ENCODE data around the gene KCND3. TPM values are rescaled to one million over a fixed set of nuclear protein-coding genes. Genes with fewer than 3 reads are reported as not detected.

Gene KCND3
- total RNA-seq, 4 donors from 2014 or later, result 7.4 to 20.4 (median 9.8) TPM

DNA sequence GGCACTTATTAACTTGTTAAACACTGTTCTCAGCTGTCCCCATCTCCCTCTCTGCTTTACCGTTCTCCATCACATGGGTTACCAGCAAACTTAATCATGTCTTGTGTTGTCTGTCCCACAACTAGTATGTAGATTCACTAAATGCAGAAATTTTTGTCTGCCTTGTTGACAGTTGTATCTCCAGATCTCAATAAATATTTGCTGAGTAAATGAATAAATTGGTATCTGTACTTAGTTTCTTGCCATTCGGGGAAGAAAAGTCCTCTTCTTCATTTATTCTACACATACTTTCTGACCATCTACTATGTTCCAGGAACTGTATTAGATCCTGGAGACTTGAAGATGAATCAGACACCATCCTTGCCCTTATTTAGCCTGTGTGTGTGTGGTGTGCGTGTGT, 97.9 kb downstream of the KCND3 start:
- no peak overlapping the region for H3K4me3 ChIP-seq (ENCODE audit: low read depth, poor library complexity, severe bottlenecking)
- intact Hi-C loops (cut with DNase I; ENCODE audit: low total_unique reads), result no loop called here
- TF ChIP-seq, protein P1, sequence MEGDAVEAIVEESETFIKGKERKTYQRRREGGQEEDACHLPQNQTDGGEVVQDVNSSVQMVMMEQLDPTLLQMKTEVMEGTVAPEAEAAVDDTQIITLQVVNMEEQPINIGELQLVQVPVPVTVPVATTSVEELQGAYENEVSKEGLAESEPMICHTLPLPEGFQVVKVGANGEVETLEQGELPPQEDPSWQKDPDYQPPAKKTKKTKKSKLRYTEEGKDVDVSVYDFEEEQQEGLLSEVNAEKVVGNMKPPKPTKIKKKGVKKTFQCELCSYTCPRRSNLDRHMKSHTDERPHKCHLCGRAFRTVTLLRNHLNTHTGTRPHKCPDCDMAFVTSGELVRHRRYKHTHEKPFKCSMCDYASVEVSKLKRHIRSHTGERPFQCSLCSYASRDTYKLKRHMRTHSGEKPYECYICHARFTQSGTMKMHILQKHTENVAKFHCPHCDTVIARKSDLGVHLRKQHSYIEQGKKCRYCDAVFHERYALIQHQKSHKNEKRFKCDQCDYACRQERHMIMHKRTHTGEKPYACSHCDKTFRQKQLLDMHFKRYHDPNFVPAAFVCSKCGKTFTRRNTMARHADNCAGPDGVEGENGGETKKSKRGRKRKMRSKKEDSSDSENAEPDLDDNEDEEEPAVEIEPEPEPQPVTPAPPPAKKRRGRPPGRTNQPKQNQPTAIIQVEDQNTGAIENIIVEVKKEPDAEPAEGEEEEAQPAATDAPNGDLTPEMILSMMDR (IDR thresholded peaks at IDR 0.05), result no peak
- TF ChIP-seq POLR2A (IDR thresholded peaks at IDR 0.05), result no peak
- no peak for DNase-seq (ENCODE audit: low spot score in 2 of 2)
- WGBS, 2 donors, result 72 to 81% methylated on average over 3 of the region's 3 CpGs

DNA sequence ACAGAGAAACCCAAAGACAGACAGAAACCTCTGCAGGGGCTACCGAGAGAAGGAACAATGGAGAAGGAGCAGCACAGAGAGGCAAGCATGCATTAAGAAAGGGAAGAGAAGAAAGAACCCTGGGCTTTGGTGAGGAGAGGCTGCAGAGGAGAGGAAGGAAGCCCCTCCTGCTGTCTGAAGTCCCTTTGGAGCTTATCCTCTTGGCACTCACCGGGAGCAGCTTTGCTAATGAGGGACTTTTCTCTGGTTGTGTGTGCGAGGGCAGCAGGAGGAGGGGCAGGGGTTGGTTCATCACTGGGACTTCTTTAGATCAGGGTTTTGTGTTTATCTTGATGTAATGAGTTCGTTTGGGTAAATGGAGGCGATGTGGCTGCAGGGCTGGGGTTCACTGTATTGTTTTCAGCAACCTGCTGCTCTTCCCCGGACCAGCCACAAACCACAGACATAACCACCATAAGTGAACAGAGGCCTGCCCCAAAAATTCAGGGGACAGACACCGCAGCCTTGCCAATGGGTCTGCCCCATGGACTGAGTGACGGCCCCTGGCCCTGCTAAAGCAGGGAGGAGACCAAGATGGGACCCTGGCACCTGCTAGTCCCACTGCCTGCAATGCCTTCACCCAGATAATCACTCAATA, 100.6 kb downstream of the KCND3 start:
- no peak overlapping the region for H3K4me3 ChIP-seq (ENCODE audit: low read depth, poor library complexity, severe bottlenecking)
- no peak for DNase-seq (ENCODE audit: low spot score in 2 of 2)
- WGBS, 2 donors, result 64 to 68% methylated on average over 8 of the region's 8 CpGs
- TF ChIP-seq, protein P1 (IDR thresholded peaks at IDR 0.05), result no peak
- no peak for TF ChIP-seq POLR2A (IDR thresholded peaks at IDR 0.05)
- intact Hi-C loops (cut with DNase I; ENCODE audit: low total_unique reads), result no loop called here

DNA sequence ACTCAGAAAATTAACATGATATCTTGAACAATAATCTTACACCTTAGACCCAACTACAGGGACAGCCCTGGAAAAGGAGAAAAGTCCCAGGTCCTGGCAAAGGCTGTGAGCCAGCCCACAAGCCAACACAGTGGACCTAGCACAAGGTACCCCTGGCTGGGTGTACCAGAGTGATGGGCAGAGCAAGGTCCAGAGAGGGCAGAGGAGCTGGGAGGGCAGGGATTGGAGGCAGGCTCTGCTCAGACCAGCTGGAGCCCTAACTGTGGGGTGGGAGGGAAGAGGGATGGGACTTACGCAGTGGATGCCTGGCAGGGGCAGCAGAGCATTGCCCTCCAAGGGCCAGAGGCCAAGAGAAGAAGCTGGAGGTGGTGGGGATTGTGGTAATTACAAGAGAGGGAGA, 101.6 kb downstream of the KCND3 start:
- H3K4me3 ChIP-seq (ENCODE audit: low read depth, poor library complexity, severe bottlenecking), result no peak overlapping the region
- 70 to 100% methylated on average over 1 of the region's 1 CpG for WGBS, 2 donors
- DNase-seq (ENCODE audit: low spot score in 2 of 2), result no peak
- intact Hi-C loops (cut with DNase I; ENCODE audit: low total_unique reads), result no loop called here
- no peak for TF ChIP-seq POLR2A (IDR thresholded peaks at IDR 0.05)
- TF ChIP-seq, protein P1 (IDR thresholded peaks at IDR 0.05), result no peak

DNA sequence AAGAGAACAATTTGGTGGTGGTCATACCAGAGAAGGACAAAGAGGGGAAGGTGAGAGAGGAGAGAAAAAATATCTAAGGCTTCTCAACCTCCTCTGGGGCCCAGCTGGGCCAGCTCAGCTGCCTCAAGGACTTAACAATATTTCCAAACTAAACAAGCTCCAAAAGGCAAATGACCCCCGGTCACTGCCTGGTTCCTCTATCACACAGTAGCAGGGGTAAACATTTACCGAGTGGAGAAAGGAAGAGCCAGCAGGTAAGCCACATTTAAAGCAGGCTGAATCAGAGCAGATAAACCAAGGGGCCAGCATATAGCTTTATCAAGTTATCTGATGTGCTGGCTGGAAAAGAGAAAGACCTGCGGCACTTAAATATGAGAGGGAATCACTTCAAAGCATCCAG, 102.1 kb downstream of the KCND3 start:
- intact Hi-C loops (cut with DNase I; ENCODE audit: low total_unique reads), result no loop called here
- no peak for TF ChIP-seq POLR2A (IDR thresholded peaks at IDR 0.05)
- TF ChIP-seq, protein P1 (IDR thresholded peaks at IDR 0.05), result no peak
- DNase-seq (ENCODE audit: low spot score in 2 of 2), result no peak
- WGBS, 2 donors, result 79 to 88% methylated on average over 3 of the region's 3 CpGs
- H3K4me3 ChIP-seq (ENCODE audit: low read depth, poor library complexity, severe bottlenecking), result no peak overlapping the region

DNA sequence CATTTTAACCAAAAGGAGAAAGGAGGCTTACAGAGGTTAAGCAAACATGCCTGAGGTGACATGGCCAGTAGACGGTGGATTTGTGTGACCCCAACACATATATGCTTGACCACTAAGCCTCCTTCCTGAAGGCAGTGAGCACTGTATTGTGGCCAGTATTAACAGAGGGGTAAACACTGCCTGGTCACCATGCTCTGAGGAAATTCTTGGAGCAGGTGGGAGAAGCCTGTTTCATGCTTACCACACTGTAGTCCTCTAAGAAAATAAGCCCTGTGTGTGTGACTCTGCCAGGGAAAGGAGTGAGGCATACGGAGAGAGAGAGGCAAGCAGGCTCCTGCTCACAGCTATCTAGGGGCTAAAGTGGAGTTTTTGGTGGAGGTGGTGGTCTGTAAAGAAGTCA, 102.7 kb downstream of the KCND3 start:
- TF ChIP-seq POLR2A (IDR thresholded peaks at IDR 0.05), result no peak
- TF ChIP-seq, protein P1 (IDR thresholded peaks at IDR 0.05), result no peak
- DNase-seq (ENCODE audit: low spot score in 2 of 2), result no peak
- H3K4me3 ChIP-seq (ENCODE audit: low read depth, poor library complexity, severe bottlenecking), result no peak overlapping the region
- 65 to 76% methylated on average over 2 of the region's 2 CpGs for WGBS, 2 donors
- intact Hi-C loops (cut with DNase I; ENCODE audit: low total_unique reads), result no loop called here

Measured in lower leg skin (tissue), 4 donors.